Measurements from ENCODE around the gene ARAP1. TPM values are rescaled to one million over a fixed set of nuclear protein-coding genes. Genes with fewer than 3 reads are reported as not detected.

The ARAP1 gene
- total RNA-seq, 4 donors from 2014 or later = 122 to 285 (median 145) TPM

DNA sequence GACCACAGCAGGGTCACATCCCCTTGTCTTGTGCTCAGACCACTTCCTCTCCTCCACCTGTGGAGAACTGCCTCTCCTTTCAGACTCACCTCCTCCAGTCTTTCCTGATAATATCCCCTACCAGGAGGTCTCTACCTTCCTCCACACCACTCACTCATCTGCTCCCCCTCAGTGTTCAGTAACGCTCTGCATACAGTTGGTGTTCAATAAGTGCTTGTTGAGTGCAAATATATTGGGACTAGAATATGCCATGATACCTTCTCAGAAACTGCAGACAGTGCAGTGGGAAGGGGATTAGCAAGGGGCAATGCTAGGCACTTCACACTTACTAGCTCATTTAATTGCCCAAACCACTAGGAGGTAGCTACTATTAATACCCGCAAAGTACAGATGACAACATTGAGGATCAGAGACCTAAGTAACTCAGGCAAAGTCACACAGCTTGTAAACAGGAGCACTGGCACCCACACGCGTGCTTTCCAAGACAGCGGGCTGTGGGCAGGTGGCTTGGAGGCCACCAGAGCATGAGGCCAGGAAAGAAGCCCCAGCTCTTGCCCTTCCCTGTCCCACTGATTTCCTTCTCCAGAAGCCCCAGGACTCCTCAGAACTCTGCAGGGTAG, 69.9 kb downstream of the ARAP1 start:
- Histone ChIP-seq H3K27ac (no peak overlapping the region), H3K4me3 (no peak overlapping the region), H3K9me3 (no peaks in the 10 kb centered on the region), H3K27me3 (peaks cover 0 to 4% of the 10 kb centered on the region in 2 donors), H3K4me1 (peaks cover 0 to 10% (median 0%) of the 10 kb centered on the region in 4 donors), H3K36me3 (peaks cover 0 to 31% (median 0%) of the 10 kb centered on the region in 3 donors)
- DNase-seq = no peak
- TF ChIP-seq, protein P1, sequence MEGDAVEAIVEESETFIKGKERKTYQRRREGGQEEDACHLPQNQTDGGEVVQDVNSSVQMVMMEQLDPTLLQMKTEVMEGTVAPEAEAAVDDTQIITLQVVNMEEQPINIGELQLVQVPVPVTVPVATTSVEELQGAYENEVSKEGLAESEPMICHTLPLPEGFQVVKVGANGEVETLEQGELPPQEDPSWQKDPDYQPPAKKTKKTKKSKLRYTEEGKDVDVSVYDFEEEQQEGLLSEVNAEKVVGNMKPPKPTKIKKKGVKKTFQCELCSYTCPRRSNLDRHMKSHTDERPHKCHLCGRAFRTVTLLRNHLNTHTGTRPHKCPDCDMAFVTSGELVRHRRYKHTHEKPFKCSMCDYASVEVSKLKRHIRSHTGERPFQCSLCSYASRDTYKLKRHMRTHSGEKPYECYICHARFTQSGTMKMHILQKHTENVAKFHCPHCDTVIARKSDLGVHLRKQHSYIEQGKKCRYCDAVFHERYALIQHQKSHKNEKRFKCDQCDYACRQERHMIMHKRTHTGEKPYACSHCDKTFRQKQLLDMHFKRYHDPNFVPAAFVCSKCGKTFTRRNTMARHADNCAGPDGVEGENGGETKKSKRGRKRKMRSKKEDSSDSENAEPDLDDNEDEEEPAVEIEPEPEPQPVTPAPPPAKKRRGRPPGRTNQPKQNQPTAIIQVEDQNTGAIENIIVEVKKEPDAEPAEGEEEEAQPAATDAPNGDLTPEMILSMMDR (IDR thresholded peaks at IDR 0.05) = no peak
- TF ChIP-seq POLR2A (IDR thresholded peaks at IDR 0.05) = no peak

DNA sequence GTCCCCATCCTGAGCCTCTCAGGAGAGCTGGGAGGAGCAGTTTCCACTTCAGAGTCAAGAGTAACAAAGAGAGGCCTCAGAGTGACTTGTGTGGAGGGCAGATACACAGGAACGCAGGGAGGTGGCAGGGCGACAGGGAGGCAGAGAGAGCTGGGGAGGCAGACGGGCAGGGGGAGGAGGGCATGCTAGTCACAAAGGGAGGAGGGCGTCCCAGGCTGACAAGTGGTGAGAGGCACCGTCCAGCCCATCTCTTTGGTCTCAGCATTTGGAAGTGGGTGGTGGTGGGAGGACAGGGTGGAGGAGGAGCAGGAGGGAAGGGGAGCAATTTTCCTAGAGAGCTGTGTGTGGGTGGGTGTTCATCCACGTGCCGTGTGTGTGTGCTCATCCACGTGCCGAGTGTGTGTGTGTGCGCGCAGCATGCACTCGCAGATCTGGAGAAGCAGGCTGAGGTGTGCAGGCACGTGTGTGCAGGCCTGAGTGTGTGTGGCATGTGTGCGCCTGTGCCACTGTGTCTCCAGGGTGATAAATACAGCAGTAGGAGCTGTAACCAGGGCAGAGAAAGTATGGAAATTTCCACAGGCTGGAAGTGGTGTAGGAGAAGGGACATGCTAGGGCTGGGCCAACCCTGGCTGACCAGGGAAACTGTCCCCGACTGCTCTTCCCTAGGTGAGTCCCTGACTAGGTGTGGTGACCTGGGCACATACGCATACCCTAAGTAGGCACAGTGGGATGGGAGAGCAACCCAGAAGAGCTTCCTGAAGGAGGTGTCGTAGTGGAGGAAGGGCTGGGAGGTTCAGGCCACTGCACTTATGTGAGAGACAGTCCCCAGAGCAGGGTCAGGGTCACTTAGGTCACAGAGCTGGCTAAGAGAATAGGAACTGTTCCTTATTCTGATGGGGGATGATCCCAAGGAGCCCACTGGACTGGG, 70.7 kb downstream of the ARAP1 start:
- H3K36me3 ChIP-seq = peaks cover 0 to 23% (median 0%) of the 10 kb centered on the region in 3 donors
- peaks cover 0 to 4% of the 10 kb centered on the region in 2 donors for H3K27me3 ChIP-seq
- H3K27ac ChIP-seq = no peak overlapping the region
- H3K9me3 ChIP-seq = no peaks in the 10 kb centered on the region
- no peak overlapping the region for H3K4me3 ChIP-seq
- no peak for TF ChIP-seq POLR2A (IDR thresholded peaks at IDR 0.05)
- TF ChIP-seq, protein P1 (IDR thresholded peaks at IDR 0.05) = no peak
- DNase-seq = no peak
- H3K4me1 ChIP-seq = peaks cover 0 to 10% (median 3%) of the 10 kb centered on the region in 4 donors

DNA sequence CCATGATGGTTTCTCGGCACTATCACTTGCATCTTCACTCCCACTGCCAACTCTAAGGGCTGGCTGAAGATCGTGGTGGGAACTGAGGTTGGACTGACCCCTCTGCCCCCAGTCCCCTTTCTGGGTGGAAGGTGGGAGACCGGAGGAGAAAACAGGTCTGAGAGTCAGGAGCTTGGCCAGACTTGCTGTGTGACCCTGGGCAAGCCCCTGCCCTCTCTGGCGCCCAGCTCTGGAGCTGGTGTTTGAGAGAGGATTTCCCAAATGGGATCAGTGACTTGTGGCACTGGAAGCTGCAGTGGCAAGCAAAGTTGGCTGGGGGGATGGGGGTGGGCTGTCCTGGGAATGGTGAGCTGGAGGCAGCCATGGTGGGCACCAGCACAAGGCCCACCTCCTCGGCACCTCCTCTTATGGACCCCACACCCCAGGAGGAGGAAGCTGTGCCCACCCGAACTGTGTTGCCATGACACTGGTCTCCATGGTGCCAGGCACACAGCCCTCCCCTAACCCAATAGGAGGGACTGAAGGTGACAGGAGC, 71.5 kb downstream of the ARAP1 start:
- Histone ChIP-seq H3K36me3 (peaks cover 0 to 16% (median 0%) of the 10 kb centered on the region in 3 donors), H3K4me1 (peaks cover 0 to 6% (median 3%) of the 10 kb centered on the region in 4 donors), H3K9me3 (no peaks in the 10 kb centered on the region), H3K27me3 (peaks cover 0 to 4% of the 10 kb centered on the region in 2 donors), H3K4me3 (no peak overlapping the region), H3K27ac (no peak overlapping the region)
- DNase-seq = no peak
- TF ChIP-seq, protein P1 (IDR thresholded peaks at IDR 0.05) = no peak
- no peak for TF ChIP-seq POLR2A (IDR thresholded peaks at IDR 0.05)

DNA sequence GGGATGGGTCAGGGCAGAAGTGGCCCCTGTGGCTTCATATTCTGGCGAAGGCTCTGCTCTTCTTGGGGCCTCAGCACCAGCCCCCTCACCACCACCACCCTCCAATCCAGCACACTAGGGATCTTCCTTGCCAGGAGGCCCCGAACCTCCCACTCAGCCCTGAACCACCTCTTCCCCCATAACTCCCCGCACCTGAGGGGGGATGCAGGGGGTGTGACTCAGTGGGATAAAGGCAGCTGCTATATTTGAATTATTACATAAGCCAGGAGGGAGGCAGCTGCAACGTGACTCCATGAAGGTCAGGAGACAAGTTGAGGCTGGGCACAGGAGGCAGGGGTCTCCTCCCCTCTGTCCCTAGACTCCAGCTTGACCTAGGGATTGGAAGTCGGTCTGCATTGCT, 72.3 kb downstream of the ARAP1 start:
- Histone ChIP-seq H3K36me3 (peaks cover 0 to 9% (median 0%) of the 10 kb centered on the region in 3 donors), H3K9me3 (no peaks in the 10 kb centered on the region), H3K4me3 (no peak overlapping the region), H3K4me1 (peaks cover 0 to 5% (median 0%) of the 10 kb centered on the region in 4 donors), H3K27ac (no peak overlapping the region), H3K27me3 (peaks cover 0 to 4% of the 10 kb centered on the region in 2 donors)
- TF ChIP-seq, protein P1 (IDR thresholded peaks at IDR 0.05) = no peak
- TF ChIP-seq POLR2A (IDR thresholded peaks at IDR 0.05) = no peak
- DNase-seq = no peak

DNA sequence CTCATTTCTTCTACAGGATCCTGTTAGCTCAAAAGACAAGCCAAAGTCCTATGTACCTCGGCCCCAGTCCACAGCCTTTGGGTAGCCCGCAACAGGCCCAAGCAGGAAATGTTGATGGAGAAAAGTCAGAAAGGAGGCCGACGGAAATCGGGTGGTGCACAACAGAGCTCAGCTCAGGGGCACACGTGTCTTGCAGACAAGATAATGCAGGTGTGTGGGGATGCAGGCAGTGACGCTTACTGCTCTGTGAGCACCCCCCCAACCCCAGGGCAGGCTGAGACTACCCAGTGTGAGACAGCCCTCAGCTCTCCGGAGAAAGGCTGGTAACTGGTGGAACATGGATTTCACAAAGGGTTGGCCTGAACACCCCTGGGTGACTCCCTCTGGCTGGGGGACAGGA, 73.7 kb downstream of the ARAP1 start:
- no peak for TF ChIP-seq POLR2A (IDR thresholded peaks at IDR 0.05)
- TF ChIP-seq, protein P1 (IDR thresholded peaks at IDR 0.05) = no peak
- Histone ChIP-seq H3K27me3 (peaks cover 0 to 4% of the 10 kb centered on the region in 2 donors), H3K4me1 (peaks cover 0 to 5% (median 0%) of the 10 kb centered on the region in 4 donors), H3K4me3 (no peak overlapping the region), H3K36me3 (no peaks in the 10 kb centered on the region), H3K9me3 (no peaks in the 10 kb centered on the region), H3K27ac (no peak overlapping the region)
- DNase-seq = no peak

Measured in Peyer's patch (tissue), 4 donors.